SW480 (cell line): ENCODE data around the gene ST7.

Experiments used
- DNase-seq: peaks from one replicate; pipeline ENCODE4 v3.0.0-alpha.2; 2016; ENCODE audit warnings: low spot score

ST7 gene

GRCh38 chr7:117132321-117133120, 179.2 kb downstream of the ST7 start:
- DNase-seq = no peak

- DNase-seq = no peak
Observed at GRCh38 chr7:117133125-117133524, 179.8 kb downstream of the ST7 start.

- no peak for DNase-seq
Observed at GRCh38 chr7:117134411-117134810, 181.1 kb downstream of the ST7 start.

- DNase-seq = no peak
Observed at GRCh38 chr7:117134889-117135552, 181.7 kb downstream of the ST7 start.

- no peak for DNase-seq
Observed at GRCh38 chr7:117135553-117135891, 182.2 kb downstream of the ST7 start.

GRCh38 chr7:117137868-117138267, 184.6 kb downstream of the ST7 start:
- no peak for DNase-seq

- DNase-seq = no peak
Observed at GRCh38 chr7:117138495-117138894, 185.2 kb downstream of the ST7 start.

- DNase-seq = no peak
Observed at GRCh38 chr7:117138981-117139380, 185.7 kb downstream of the ST7 start.

- DNase-seq = no peak
Observed at GRCh38 chr7:117139397-117139984, 186.2 kb downstream of the ST7 start.

GRCh38 chr7:117140921-117141320, 187.6 kb downstream of the ST7 start:
- no peak for DNase-seq

GRCh38 chr7:117143066-117143465, 189.8 kb downstream of the ST7 start:
- DNase-seq = no peak

- DNase-seq = no peak
Observed at GRCh38 chr7:117143580-117143979, 190.3 kb downstream of the ST7 start.

GRCh38 chr7:117145333-117145732, 192.0 kb downstream of the ST7 start:
- DNase-seq = no peak

- DNase-seq = no peak
Observed at GRCh38 chr7:117146059-117146458, 192.8 kb downstream of the ST7 start.

GRCh38 chr7:117146511-117146910, 193.2 kb downstream of the ST7 start:
- DNase-seq = no peak

GRCh38 chr7:117148971-117149370, 195.7 kb downstream of the ST7 start:
- DNase-seq = no peak

GRCh38 chr7:117149692-117150091, 196.4 kb downstream of the ST7 start:
- DNase-seq = no peak

GRCh38 chr7:117152213-117153007, 199.1 kb downstream of the ST7 start:
- DNase-seq = no peak

- DNase-seq = no peak
Observed at GRCh38 chr7:117153016-117153545, 199.8 kb downstream of the ST7 start.

GRCh38 chr7:117154721-117155120, 201.4 kb downstream of the ST7 start:
- no peak for DNase-seq

GRCh38 chr7:117155694-117156093, 202.4 kb downstream of the ST7 start:
- no peak for DNase-seq
